HL-60 (cell line): Measurements from ENCODE around the gene ELFN2.

Experiments used
- POLR2AphosphoS5 ChIP-seq: IDR thresholded peaks from 2 replicates; pipeline ENCODE4 v1.6.1; 2012; ENCODE audit warnings: low read depth
- TF ChIP-seq, protein P1 (sequence below): IDR thresholded peaks from 2 replicates; pipeline ENCODE4 v1.6.1; 2012; ENCODE audit warnings: low read depth; ENCODE audit not compliant: insufficient replicate concordance
- TF ChIP-seq, protein P2 (sequence below): IDR thresholded peaks from one replicate; pipeline ENCODE4 v1.5.1; 2011; ENCODE audit warnings: low read length, control low read depth, inconsistent platforms; ENCODE audit not compliant: insufficient read depth

DNA sequence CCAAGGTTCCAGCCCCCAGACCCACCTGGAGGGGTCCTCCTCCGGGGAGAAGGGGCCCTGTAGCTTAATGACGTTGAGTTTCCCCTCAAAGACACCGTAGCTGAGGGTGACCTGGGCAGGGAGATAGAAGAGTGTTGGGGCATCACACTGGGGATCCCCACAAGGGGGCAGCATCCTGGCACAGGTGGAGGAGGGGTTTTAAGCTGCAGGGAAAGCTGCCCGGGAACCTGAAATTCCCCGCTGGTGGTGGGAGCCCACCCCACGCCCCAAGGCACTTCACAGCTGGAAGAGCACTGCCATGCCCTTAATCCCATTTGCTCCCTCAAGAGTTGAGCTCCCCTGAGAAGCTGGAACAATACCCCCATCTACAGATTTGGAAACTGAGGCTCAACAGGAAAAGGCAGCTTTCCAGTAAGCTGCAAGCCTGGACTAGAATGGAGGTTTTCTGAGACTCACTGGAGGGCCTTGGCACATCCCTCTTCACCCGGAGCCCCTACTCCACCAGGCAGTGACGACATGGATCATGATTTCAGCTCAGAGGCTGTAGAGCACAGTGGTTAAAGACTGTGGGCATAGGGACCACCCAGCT lies 45.2 kb upstream of the ELFN2 start:
- TF ChIP-seq, protein P1, sequence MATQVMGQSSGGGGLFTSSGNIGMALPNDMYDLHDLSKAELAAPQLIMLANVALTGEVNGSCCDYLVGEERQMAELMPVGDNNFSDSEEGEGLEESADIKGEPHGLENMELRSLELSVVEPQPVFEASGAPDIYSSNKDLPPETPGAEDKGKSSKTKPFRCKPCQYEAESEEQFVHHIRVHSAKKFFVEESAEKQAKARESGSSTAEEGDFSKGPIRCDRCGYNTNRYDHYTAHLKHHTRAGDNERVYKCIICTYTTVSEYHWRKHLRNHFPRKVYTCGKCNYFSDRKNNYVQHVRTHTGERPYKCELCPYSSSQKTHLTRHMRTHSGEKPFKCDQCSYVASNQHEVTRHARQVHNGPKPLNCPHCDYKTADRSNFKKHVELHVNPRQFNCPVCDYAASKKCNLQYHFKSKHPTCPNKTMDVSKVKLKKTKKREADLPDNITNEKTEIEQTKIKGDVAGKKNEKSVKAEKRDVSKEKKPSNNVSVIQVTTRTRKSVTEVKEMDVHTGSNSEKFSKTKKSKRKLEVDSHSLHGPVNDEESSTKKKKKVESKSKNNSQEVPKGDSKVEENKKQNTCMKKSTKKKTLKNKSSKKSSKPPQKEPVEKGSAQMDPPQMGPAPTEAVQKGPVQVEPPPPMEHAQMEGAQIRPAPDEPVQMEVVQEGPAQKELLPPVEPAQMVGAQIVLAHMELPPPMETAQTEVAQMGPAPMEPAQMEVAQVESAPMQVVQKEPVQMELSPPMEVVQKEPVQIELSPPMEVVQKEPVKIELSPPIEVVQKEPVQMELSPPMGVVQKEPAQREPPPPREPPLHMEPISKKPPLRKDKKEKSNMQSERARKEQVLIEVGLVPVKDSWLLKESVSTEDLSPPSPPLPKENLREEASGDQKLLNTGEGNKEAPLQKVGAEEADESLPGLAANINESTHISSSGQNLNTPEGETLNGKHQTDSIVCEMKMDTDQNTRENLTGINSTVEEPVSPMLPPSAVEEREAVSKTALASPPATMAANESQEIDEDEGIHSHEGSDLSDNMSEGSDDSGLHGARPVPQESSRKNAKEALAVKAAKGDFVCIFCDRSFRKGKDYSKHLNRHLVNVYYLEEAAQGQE: no peak
- TF ChIP-seq, protein P2, sequence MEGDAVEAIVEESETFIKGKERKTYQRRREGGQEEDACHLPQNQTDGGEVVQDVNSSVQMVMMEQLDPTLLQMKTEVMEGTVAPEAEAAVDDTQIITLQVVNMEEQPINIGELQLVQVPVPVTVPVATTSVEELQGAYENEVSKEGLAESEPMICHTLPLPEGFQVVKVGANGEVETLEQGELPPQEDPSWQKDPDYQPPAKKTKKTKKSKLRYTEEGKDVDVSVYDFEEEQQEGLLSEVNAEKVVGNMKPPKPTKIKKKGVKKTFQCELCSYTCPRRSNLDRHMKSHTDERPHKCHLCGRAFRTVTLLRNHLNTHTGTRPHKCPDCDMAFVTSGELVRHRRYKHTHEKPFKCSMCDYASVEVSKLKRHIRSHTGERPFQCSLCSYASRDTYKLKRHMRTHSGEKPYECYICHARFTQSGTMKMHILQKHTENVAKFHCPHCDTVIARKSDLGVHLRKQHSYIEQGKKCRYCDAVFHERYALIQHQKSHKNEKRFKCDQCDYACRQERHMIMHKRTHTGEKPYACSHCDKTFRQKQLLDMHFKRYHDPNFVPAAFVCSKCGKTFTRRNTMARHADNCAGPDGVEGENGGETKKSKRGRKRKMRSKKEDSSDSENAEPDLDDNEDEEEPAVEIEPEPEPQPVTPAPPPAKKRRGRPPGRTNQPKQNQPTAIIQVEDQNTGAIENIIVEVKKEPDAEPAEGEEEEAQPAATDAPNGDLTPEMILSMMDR: peak; percentile 62
- no peak for TF ChIP-seq POLR2AphosphoS5
